Peyer's patch (tissue), 4 donors: ENCODE results near the gene PIEZO2.

Experiments
- POLR2A ChIP-seq, 2 donors: fragments of 450-650 bp; IDR thresholded peaks; one replicate each; pipeline ENCODE4 v1.5.1; 2017; ENCODE audit warnings: antibody characterized with exemption in 2 of 2, mild to moderate bottlenecking in 2 of 2, moderate library complexity in 2 of 2
- TF ChIP-seq, protein P1 (sequence below), 6 experiments: fragments of 450-650 bp in 4 of 6; fragments of 200-600 bp in 2 of 6; sonication (generic) in 1 of 6; IDR thresholded peaks; one replicate each; pipeline ENCODE4 v1.5.1; 2017 to 2019; ENCODE audit warnings: antibody characterized with exemption in 6 of 6, mild to moderate bottlenecking in 3 of 6, moderate library complexity in 1 of 6

DNA sequence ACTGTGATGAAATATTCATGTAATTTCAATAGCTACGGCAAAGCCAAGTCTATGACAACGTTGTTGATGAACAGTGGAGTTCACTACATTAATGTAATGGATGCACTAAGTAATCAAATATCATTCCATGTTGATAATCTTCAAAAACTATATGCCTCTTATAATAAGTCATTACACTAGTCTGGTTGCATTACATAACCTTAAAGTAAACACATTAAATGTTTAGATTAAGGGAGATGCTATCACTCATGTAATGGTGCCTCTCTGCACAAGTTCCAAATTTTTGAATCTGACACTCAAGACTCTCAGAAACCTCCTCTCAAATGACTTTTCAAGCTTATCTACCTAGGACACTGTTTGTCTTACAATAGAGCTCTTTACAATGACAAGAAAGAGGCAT is 35.4 kb downstream of the PIEZO2 start:
- TF ChIP-seq, protein P1, sequence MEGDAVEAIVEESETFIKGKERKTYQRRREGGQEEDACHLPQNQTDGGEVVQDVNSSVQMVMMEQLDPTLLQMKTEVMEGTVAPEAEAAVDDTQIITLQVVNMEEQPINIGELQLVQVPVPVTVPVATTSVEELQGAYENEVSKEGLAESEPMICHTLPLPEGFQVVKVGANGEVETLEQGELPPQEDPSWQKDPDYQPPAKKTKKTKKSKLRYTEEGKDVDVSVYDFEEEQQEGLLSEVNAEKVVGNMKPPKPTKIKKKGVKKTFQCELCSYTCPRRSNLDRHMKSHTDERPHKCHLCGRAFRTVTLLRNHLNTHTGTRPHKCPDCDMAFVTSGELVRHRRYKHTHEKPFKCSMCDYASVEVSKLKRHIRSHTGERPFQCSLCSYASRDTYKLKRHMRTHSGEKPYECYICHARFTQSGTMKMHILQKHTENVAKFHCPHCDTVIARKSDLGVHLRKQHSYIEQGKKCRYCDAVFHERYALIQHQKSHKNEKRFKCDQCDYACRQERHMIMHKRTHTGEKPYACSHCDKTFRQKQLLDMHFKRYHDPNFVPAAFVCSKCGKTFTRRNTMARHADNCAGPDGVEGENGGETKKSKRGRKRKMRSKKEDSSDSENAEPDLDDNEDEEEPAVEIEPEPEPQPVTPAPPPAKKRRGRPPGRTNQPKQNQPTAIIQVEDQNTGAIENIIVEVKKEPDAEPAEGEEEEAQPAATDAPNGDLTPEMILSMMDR (IDR thresholded peaks at IDR 0.05) = no peak
- TF ChIP-seq POLR2A (IDR thresholded peaks at IDR 0.05) = no peak
